CD14-positive monocyte (primary cell): Measurements from ENCODE around the gene KAZN. TPM values are rescaled to one million over a fixed set of nuclear protein-coding genes. Genes with fewer than 3 reads are reported as not detected.

Source experiments
- DNase-seq, 3 donors: peaks; one replicate each; pipeline ENCODE4 v3.0.0-alpha.2; 2011 to 2022
- H2AFZ ChIP-seq: 2 replicates; pipeline ENCODE4 v1.6.0; 2012; ENCODE audit warnings: mild to moderate bottlenecking, low read depth, low read length, inconsistent platforms; ENCODE audit not compliant: insufficient read depth, poor library complexity, severe bottlenecking
- H3K27ac ChIP-seq, 2 donors: 1 replicate in 1 of 2; 2 replicates in 1 of 2; pipeline ENCODE4 v1.5.1; 2012 to 2013; ENCODE audit warnings: low read length in 2 of 2, control low read depth in 1 of 2, inconsistent platforms in 1 of 2, low read depth in 1 of 2, mild to moderate bottlenecking in 1 of 2
- H3K27me3 ChIP-seq, 2 donors: one replicate each; pipeline versions ENCODE4 v1.6.0 to v1.6.1; 2011 to 2013; ENCODE audit warnings: low read length in 2 of 2; ENCODE audit not compliant: control insufficient read depth in 2 of 2, insufficient read depth in 2 of 2
- H3K36me3 ChIP-seq, 2 donors: replicated peaks in 1 of 2; 1 replicate in 1 of 2; 2 replicates in 1 of 2; pipeline versions ENCODE4 v1.5.1 to v1.6.1; 2012 to 2013; ENCODE audit warnings: low read length in 2 of 2, control low read depth in 1 of 2, inconsistent platforms in 1 of 2, mild to moderate bottlenecking in 1 of 2; ENCODE audit not compliant: insufficient read depth in 2 of 2, control insufficient read depth in 1 of 2
- H3K4me1 ChIP-seq, 2 donors: 1 replicate in 1 of 2; 2 replicates in 1 of 2; pipeline versions ENCODE4 v1.5.1 to v1.6.1; 2012 to 2013; ENCODE audit warnings: low read length in 2 of 2, control low read depth in 1 of 2, inconsistent platforms in 1 of 2, mild to moderate bottlenecking in 1 of 2, moderate library complexity in 1 of 2; ENCODE audit not compliant: insufficient read depth in 2 of 2, control insufficient read depth in 1 of 2
- H3K4me2 ChIP-seq: replicated peaks from 2 replicates; pipeline ENCODE3; 2012; ENCODE audit warnings: low read length, moderate library complexity, mild to moderate bottlenecking; ENCODE audit not compliant: poor library complexity, severe bottlenecking; ENCODE audit errors: extremely low read depth
- H3K4me3 ChIP-seq, 3 experiments: fragments of 200-600 bp in 1 of 3; sonication (generic) in 1 of 3; replicated peaks in 1 of 3; 1 replicate in 2 of 3; 2 replicates in 1 of 3; pipeline ENCODE4 v1.5.1; 2011 to 2013; ENCODE audit warnings: low read length in 3 of 3, mild to moderate bottlenecking in 3 of 3, control low read depth in 2 of 3, low read depth in 2 of 3, inconsistent platforms in 1 of 3, moderate library complexity in 1 of 3
- H3K79me2 ChIP-seq: 2 replicates; pipeline ENCODE4 v1.6.0; 2012; ENCODE audit warnings: mild to moderate bottlenecking, control low read depth, inconsistent platforms, low read length, moderate library complexity; ENCODE audit not compliant: insufficient read depth
- H3K9ac ChIP-seq: 2 replicates; pipeline ENCODE4 v1.6.0; 2017; ENCODE audit warnings: low read length, mild to moderate bottlenecking; ENCODE audit not compliant: insufficient read depth, poor library complexity, severe bottlenecking
- H3K9me3 ChIP-seq, 2 donors: replicated peaks in 1 of 2; 1 replicate in 1 of 2; 2 replicates in 1 of 2; pipeline versions ENCODE4 v1.5.1 to v1.6.1; 2012 to 2013; ENCODE audit warnings: low read length in 2 of 2, control low read depth in 1 of 2; ENCODE audit not compliant: control insufficient read depth in 1 of 2, insufficient read depth in 1 of 2
- H4K20me1 ChIP-seq: 2 replicates; pipeline ENCODE4 v1.6.0; 2012; ENCODE audit warnings: mild to moderate bottlenecking, low read length, control low read depth, moderate library complexity; ENCODE audit not compliant: insufficient read depth
- H3K27ac Mint-ChIP-seq, 7 donors: one replicate each; pipeline ENCODE4 v1.8.0; 2020; ENCODE audit warnings: mild to moderate bottlenecking in 7 of 7, mixed read lengths in 7 of 7, moderate library complexity in 6 of 7, inconsistent platforms in 2 of 7
- H3K27me3 Mint-ChIP-seq, 3 donors: one replicate each; pipeline ENCODE4 v1.8.0; 2021 to 2022; ENCODE audit warnings: low read depth in 3 of 3, mild to moderate bottlenecking in 3 of 3, mixed read lengths in 3 of 3, moderate library complexity in 3 of 3, inconsistent platforms in 1 of 3
- H3K36me3 Mint-ChIP-seq, 2 donors: one replicate each; pipeline ENCODE4 v1.8.0; 2020; ENCODE audit warnings: mixed read lengths in 2 of 2, inconsistent platforms in 1 of 2, mild to moderate bottlenecking in 1 of 2
- H3K4me1 Mint-ChIP-seq: one replicate; pipeline ENCODE4 v1.8.0; 2020; ENCODE audit warnings: mild to moderate bottlenecking, mixed read lengths
- H3K4me3 Mint-ChIP-seq, 2 donors: one replicate each; pipeline ENCODE4 v1.8.0; 2020; ENCODE audit warnings: mild to moderate bottlenecking in 2 of 2, mixed read lengths in 2 of 2, moderate library complexity in 1 of 2
- H3K9me3 Mint-ChIP-seq, 7 donors: one replicate each; pipeline ENCODE4 v1.8.0; 2020 to 2022; ENCODE audit warnings: mixed read lengths in 7 of 7, mild to moderate bottlenecking in 6 of 7, moderate library complexity in 6 of 7, inconsistent platforms in 2 of 7
- WGBS: methylation state at CpG from one replicate; pipeline ENCODE4 v1.1.5; 2013; ENCODE audit warnings: missing lambda C conversion rate; ENCODE audit not compliant: insufficient coverage; 5-methylcytosine and 5-hydroxymethylcytosine counted together
- intact Hi-C, 2 donors: fragments of 100-400 bp; cut with micrococcal nuclease; formaldehyde crosslinking; loops; one replicate each; pipeline versions ENCODE4 v1.15.0 to v1.15.1; 2023
- polyA plus RNA-seq, 3 donors: library from polyadenylated mRNA; depleted of rRNA in 1 of 3; unstranded in 2 of 3; stranded (reverse) in 1 of 3; fragments of 300-500 nt in 2 of 3; fragments of >200 nt in 1 of 3; fragmentation: Illumina TruSeq in 2 of 3; gene quantifications; 1 replicate in 2 of 3; 2 replicates in 1 of 3; pipeline ENCODE4 v1.2.3, GENCODE V29; 2012 to 2021
- TF ChIP-seq, protein P1 (sequence below): fragments of 200-600 bp; IDR thresholded peaks from one replicate; pipeline ENCODE4 v1.8.0; 2022; ENCODE audit warnings: antibody characterized with exemption, mild to moderate bottlenecking

KAZN gene
- polyA plus RNA-seq, 3 donors, result not detected

DNA sequence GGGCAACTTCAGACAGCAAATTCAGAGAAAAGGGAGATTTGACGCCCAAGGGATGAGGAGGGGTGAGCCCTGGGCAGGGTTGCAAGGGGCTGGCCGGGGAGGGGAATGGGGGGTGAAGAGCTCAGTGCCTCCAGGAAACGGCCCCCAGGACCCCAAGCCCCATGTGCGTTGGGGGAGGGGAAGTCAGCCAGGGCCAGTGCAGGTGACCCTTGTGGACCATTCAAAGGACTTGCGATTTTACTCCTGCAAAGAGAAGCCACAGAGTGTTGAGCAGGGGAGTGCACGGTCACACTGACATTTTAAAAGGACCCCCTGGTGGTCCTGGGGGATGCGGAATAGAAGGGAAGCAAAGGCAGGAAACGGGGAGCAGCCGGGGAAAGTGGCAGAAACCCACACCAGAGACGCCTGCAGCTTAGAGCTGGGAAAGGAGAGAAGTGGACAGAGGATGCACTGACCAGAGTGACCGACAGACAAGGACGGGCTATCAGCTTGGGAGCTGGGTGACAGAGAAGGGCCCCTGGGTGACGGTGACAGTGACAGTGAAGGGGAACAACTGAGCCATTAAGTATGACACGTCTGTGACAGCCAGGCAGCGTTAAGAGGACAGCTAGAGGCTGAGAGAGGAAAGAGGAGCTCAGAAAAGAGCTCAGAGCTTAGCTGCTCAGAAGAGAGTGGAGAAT, 501.1 kb downstream of the KAZN start:
- no peak overlapping the region for H3K9ac ChIP-seq
- Mint-ChIP-seq H3K27me3 (peaks cover 11 to 21% (median 18%) of the 10 kb centered on the region in 3 donors), H3K9me3 (peaks cover 0 to 6% (median under 1%) of the 10 kb centered on the region in 7 donors), H3K4me3 (peak overlapping the region in 1 of 2 donors; percentile 49), H3K27ac (peak overlapping the region in 2 of 7 donors; percentile 6 to 62), H3K4me1 (peaks cover 10% of the 10 kb centered on the region), H3K36me3 (no peaks in the 10 kb centered on the region)
- no peaks in the 10 kb centered on the region for H3K9me3 ChIP-seq
- H3K4me1 ChIP-seq, result peaks cover 0 to 4% of the 10 kb centered on the region in 2 donors
- H3K27ac ChIP-seq, result no peak overlapping the region
- no peak overlapping the region for H2AFZ ChIP-seq
- DNase-seq, result no peak
- TF ChIP-seq, protein P1, sequence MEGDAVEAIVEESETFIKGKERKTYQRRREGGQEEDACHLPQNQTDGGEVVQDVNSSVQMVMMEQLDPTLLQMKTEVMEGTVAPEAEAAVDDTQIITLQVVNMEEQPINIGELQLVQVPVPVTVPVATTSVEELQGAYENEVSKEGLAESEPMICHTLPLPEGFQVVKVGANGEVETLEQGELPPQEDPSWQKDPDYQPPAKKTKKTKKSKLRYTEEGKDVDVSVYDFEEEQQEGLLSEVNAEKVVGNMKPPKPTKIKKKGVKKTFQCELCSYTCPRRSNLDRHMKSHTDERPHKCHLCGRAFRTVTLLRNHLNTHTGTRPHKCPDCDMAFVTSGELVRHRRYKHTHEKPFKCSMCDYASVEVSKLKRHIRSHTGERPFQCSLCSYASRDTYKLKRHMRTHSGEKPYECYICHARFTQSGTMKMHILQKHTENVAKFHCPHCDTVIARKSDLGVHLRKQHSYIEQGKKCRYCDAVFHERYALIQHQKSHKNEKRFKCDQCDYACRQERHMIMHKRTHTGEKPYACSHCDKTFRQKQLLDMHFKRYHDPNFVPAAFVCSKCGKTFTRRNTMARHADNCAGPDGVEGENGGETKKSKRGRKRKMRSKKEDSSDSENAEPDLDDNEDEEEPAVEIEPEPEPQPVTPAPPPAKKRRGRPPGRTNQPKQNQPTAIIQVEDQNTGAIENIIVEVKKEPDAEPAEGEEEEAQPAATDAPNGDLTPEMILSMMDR, result no peak
- H3K4me2 ChIP-seq, result no peak overlapping the region
- no peak overlapping the region for H3K4me3 ChIP-seq
- H4K20me1 ChIP-seq, result no peaks in the 10 kb centered on the region
- WGBS, result 43% methylated on average over 14 of the region's 15 CpGs
- intact Hi-C loops, result no loop called here
- H3K36me3 ChIP-seq, result no peaks in the 10 kb centered on the region
- no peaks in the 10 kb centered on the region for H3K27me3 ChIP-seq
- no peaks in the 10 kb centered on the region for H3K79me2 ChIP-seq

DNA sequence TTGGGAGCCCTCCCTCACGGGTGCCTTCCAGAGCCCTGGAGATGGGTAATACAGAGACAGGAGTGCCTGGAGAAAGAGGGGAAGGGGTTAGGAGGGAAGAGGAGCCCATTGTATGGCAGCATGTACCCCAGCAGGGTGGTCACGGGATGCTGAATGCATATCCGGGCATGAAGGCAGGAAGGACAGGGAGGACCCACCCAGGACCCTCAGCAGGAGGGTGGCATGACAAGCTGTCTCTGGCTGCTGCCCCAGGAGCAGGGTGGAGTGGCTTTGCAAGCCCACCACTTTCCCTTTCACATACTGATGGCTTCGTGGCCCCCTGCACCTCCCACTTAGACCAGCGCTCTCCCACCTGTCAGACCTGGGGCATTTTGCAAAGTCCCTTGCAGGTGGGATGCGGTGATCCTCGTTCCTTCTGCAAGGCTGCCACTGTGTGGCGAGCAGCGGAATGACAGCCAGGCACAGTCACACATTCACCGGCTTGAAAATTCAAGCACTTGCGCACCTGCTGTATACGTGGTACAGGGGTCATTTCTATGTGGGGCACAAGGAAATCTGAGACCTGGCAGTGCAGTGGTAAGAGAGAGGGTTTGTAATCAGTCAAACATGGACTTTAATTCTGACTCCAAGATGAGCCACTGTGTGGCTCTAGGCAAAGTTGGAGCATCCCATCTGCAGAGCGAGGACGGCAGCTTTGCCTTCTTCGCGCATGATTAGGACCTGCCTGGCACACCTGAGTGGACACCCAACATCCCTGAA, 501.8 kb downstream of the KAZN start:
- intact Hi-C loops, result no loop called here
- H3K36me3 Mint-ChIP-seq, result no peaks in the 10 kb centered on the region
- H3K27me3 Mint-ChIP-seq, result peaks cover 11 to 20% (median 18%) of the 10 kb centered on the region in 3 donors
- no peaks in the 10 kb centered on the region for H3K9me3 ChIP-seq
- H3K4me1 ChIP-seq, result peaks cover 0 to 4% of the 10 kb centered on the region in 2 donors
- H3K36me3 ChIP-seq, result no peaks in the 10 kb centered on the region
- no peak overlapping the region for H3K4me2 ChIP-seq
- H3K27ac Mint-ChIP-seq, result peak overlapping the region in 1 of 7 donors; percentile 62
- no peak overlapping the region for H3K9ac ChIP-seq
- peak; percentile 3 to 32 (median 11) for DNase-seq
- H2AFZ ChIP-seq, result no peak overlapping the region
- no peak overlapping the region for H3K27ac ChIP-seq
- H3K4me3 Mint-ChIP-seq, result peak overlapping the region in 1 of 2 donors; percentile 49
- no peak overlapping the region for H3K4me3 ChIP-seq
- peaks cover 10% of the 10 kb centered on the region for H3K4me1 Mint-ChIP-seq
- TF ChIP-seq, protein P1, result peak; percentile 90
- H3K27me3 ChIP-seq, result no peaks in the 10 kb centered on the region
- no peaks in the 10 kb centered on the region for H4K20me1 ChIP-seq
- peaks cover 0 to 8% (median 2%) of the 10 kb centered on the region in 7 donors for H3K9me3 Mint-ChIP-seq
- 14% methylated on average over 15 of the region's 16 CpGs for WGBS
- H3K79me2 ChIP-seq, result no peaks in the 10 kb centered on the region
